Adrenal gland (tissue), 12 donors: Measurements from ENCODE around the gene GRM8. TPM values are rescaled to one million over a fixed set of nuclear protein-coding genes. Genes with fewer than 3 reads are reported as not detected.
A peak's percentile ranks its signal among the peaks of the same experiment; 100 is the strongest.

Experiments
- DNase-seq, 7 donors: peaks; one replicate each; pipeline ENCODE4 v3.0.0-alpha.2; 2019 to 2020
- H3K27ac ChIP-seq, 5 donors: fragments of 200-600 bp; sonication (generic) in 4 of 5; 1 replicate in 3 of 5; 2 replicates in 2 of 5; pipeline versions ENCODE4 v1.5.1 to v1.8.0; 2016 to 2020; ENCODE audit warnings: mild to moderate bottlenecking in 1 of 5
- H3K27me3 ChIP-seq: fragments of 200-600 bp; 2 replicates; pipeline ENCODE4 v1.8.0; 2021
- H3K36me3 ChIP-seq, 2 donors: fragments of 200-600 bp; replicated peaks in 1 of 2; 1 replicate in 1 of 2; 2 replicates in 1 of 2; pipeline versions ENCODE4 v1.5.1 to v1.8.0; 2018 to 2022
- H3K4me1 ChIP-seq, 2 donors: fragments of 200-600 bp; replicated peaks in 1 of 2; 1 replicate in 1 of 2; 2 replicates in 1 of 2; pipeline versions ENCODE4 v1.5.1 to v1.8.0; 2018 to 2021
- H3K4me3 ChIP-seq, 4 donors: fragments of 200-600 bp; sonication (generic) in 3 of 4; one replicate each; pipeline ENCODE4 v1.5.1; 2016 to 2018
- H3K9me3 ChIP-seq, 3 donors: fragments of 200-600 bp; sonication (generic) in 1 of 3; replicated peaks in 1 of 3; 1 replicate in 2 of 3; 2 replicates in 1 of 3; pipeline versions ENCODE4 v1.5.1 to v1.8.0; 2016 to 2021
- POLR2A ChIP-seq, 2 donors: fragments of 450-650 bp; IDR thresholded peaks; one replicate each; pipeline ENCODE4 v1.6.1; 2017; ENCODE audit warnings: antibody characterized with exemption in 2 of 2, mild to moderate bottlenecking in 2 of 2, moderate library complexity in 1 of 2
- WGBS, 4 donors: extraction: QIAGEN DNeasy Blood & Tissue Kit in 2 of 4; methylation state at CpG; one replicate each; pipeline versions ENCODE4 v1.1.5 to v1.1.7; 2013 to 2017; 5-methylcytosine and 5-hydroxymethylcytosine counted together
- intact Hi-C, 2 donors: fragments of 100-400 bp; cut with DNase I; formaldehyde crosslinking; loops; one replicate each; pipeline versions ENCODE4 v1.14.1 to v1.15.0; 2022 to 2023
- polyA plus RNA-seq, 3 donors: library from polyadenylated mRNA; stranded (reverse); fragments of 200-250 nt in 2 of 3; fragments of 350-450 nt in 1 of 3; fragmentation: Illumina TruSeq in 1 of 3; extraction: RNeasy Lipid Tissue Mini Kit (QIAGEN cat#74804) in 1 of 3; gene quantifications; one replicate each; pipeline ENCODE4 v1.2.3, GENCODE V29; 2013 to 2014
- total RNA-seq, 9 donors: library from RNA; depleted of rRNA in 4 of 9; stranded (reverse); fragments of >200 nt in 4 of 9; fragments of 120-200 nt in 1 of 9; fragmentation: NEBNext Ultra II Directional in 1 of 9; extraction: Animal tissue kit (Norgen Biotek cat#: 25700) in 1 of 9; gene quantifications; one replicate each; pipeline versions ENCODE4 v1.1.0 to v1.2.4, GENCODE V29; 2013 to 2023
- TF ChIP-seq, protein P1 (sequence below), 6 experiments: fragments of 450-650 bp in 4 of 6; fragments of 200-600 bp in 2 of 6; sonication (generic) in 1 of 6; IDR thresholded peaks; 1 replicate in 5 of 6; 2 replicates in 1 of 6; pipeline versions ENCODE4 v1.5.1 to v1.8.0; 2016 to 2021; ENCODE audit warnings: antibody characterized with exemption in 6 of 6, mild to moderate bottlenecking in 2 of 6, moderate library complexity in 1 of 6
- donor health status: healthy with polysubstance abuse.
- donor health status: Bipolar disorder and iron deficiency.
- donor health status: DM: yes; HTN: yes; CAD: no.
- donor health status: DM: no; HTN: no; CAD: no.
- donor health status: DM: no; HTN: no; CAD: no.
- donor health status: DM: yes; HTN: yes; CAD: no.

Gene GRM8
- total and polyA plus RNA-seq, 12 donors: 0.10 to 2.5 (median 0.92) TPM; not detected in 5

DNA sequence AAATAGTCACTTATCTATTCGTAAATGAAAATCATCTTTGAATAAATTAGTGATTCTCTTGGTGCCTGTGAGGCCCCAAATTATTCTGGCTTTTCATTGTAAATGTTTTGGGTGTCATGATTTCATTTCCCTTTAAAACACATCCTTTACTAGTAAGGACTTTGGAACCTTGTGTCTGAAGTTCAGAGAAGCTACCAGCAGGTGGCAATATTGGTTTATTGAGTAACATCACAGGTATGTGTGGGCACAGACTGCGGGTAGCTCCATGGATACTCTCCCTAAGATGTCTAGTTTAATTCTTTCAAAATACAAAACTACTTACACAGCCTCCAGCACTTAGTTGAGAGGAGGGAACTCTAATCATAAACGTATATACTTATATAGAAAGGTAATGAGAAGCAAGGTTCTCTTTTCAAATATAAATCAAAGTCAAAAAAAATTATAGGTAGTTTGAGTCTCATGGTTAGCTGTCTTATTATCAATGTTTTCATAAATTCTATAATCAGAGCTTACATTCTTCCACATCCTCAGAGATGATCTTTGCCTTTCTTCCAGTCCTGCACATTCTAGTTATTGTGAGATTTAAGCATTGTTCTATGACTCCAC is 449.6 kb downstream of the GRM8 start:
- intact Hi-C loops: loop anchor here in 1 of 2 donors (5.0 to 10.0 kb wide), 2 partner anchors 99 to 452 kb away; partner anchors contain the start of gene GRM8
- Histone ChIP-seq H3K27me3 (no peaks in the 10 kb centered on the region), H3K4me3 (no peak overlapping the region), H3K4me1 (peaks cover 0 to 11% of the 10 kb centered on the region in 2 donors), H3K27ac (no peak overlapping the region), H3K36me3 (no peaks in the 10 kb centered on the region), H3K9me3 (no peaks in the 10 kb centered on the region)
- DNase-seq: peak; percentile 61 to 82 (median 63)
- TF ChIP-seq POLR2A (IDR thresholded peaks at IDR 0.05): no peak
- TF ChIP-seq, protein P1, sequence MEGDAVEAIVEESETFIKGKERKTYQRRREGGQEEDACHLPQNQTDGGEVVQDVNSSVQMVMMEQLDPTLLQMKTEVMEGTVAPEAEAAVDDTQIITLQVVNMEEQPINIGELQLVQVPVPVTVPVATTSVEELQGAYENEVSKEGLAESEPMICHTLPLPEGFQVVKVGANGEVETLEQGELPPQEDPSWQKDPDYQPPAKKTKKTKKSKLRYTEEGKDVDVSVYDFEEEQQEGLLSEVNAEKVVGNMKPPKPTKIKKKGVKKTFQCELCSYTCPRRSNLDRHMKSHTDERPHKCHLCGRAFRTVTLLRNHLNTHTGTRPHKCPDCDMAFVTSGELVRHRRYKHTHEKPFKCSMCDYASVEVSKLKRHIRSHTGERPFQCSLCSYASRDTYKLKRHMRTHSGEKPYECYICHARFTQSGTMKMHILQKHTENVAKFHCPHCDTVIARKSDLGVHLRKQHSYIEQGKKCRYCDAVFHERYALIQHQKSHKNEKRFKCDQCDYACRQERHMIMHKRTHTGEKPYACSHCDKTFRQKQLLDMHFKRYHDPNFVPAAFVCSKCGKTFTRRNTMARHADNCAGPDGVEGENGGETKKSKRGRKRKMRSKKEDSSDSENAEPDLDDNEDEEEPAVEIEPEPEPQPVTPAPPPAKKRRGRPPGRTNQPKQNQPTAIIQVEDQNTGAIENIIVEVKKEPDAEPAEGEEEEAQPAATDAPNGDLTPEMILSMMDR (IDR thresholded peaks at IDR 0.05): peak; percentile 63 to 75 (median 70)
- 14 to 22% (median 16%) methylated on average over 3 of the region's 3 CpGs for WGBS, 4 donors

DNA sequence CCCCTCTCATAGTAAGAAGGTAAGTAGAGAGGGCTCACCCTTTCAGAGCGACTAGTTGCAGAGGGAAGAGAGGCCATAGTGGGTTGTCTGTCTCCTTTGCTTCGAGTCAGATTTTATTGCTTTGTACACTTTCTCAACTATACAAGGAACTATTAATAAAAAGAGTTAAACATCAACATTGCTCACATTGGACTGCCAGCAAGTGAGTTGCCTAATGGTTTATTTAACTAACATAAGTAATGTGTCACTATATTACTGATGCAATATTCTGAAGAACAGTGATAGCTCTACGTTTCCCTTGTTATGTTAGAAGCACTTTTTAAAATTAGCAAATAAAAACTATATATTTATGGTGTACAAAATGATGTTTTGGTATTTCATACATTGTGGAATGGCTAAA is 451.0 kb downstream of the GRM8 start:
- Histone ChIP-seq H3K4me3 (no peak overlapping the region), H3K4me1 (peaks cover 0 to 11% of the 10 kb centered on the region in 2 donors), H3K27me3 (no peaks in the 10 kb centered on the region), H3K27ac (no peak overlapping the region), H3K36me3 (no peaks in the 10 kb centered on the region), H3K9me3 (no peaks in the 10 kb centered on the region)
- no peak for DNase-seq
- intact Hi-C loops: loop anchor here in 1 of 2 donors (5.0 to 10.0 kb wide), 2 partner anchors 101 to 453 kb away; partner anchors contain the start of gene GRM8
- TF ChIP-seq, protein P1 (IDR thresholded peaks at IDR 0.05): no peak
- no peak for TF ChIP-seq POLR2A (IDR thresholded peaks at IDR 0.05)
- 68 to 75% (median 73%) methylated on average over 3 of the region's 3 CpGs for WGBS, 4 donors

DNA sequence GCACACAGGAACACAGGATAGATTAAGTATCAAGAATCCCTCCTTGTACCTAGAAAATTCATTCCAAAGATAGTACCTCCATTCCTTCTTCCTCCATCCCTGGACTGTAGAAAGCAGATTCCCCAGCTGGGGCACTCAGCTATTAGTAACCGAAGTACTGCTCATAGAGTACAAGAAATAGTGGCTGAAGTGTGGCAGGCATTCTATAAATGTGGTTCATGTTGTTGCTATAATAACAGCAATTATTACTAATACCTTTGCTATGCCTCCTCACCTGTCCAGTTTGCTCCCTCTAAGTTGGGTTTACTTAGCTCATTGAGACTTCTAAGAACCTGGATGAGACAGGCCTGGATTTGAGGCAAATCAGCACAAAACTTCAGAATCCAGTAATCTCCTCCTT is 453.2 kb downstream of the GRM8 start:
- 90 to 100% (median 97%) methylated on average over 1 of the region's 1 CpG for WGBS, 4 donors
- Histone ChIP-seq H3K27ac (no peak overlapping the region), H3K4me3 (no peak overlapping the region), H3K36me3 (no peaks in the 10 kb centered on the region), H3K4me1 (peaks cover 0 to 11% of the 10 kb centered on the region in 2 donors), H3K27me3 (no peaks in the 10 kb centered on the region), H3K9me3 (no peaks in the 10 kb centered on the region)
- intact Hi-C loops: no loop called here
- no peak for DNase-seq
- TF ChIP-seq, protein P1 (IDR thresholded peaks at IDR 0.05): no peak
- TF ChIP-seq POLR2A (IDR thresholded peaks at IDR 0.05): no peak

DNA sequence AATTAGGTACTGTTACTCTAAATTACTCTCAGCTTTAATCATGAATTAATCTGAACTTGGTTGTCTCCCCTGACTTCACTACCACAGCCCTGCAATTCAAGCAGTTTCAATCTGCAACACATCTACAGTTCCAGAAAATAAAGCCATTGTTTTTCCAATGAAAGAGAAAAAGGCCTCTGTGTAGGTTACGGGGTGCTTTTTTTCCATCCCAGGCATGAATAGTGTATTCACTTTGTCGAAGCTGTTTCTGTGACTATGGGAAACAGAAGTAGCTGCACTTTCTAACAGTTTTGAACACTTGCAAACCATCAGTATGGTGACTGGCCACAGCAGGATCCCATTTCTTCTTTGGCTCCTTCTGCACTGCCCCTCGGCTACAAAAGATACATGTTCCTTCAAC is 460.2 kb downstream of the GRM8 start:
- WGBS, 4 donors: 80 to 82% (median 81%) methylated on average over 3 of the region's 3 CpGs
- no peak for DNase-seq
- intact Hi-C loops: no loop called here
- Histone ChIP-seq H3K4me1 (no peaks in the 10 kb centered on the region), H3K4me3 (no peak overlapping the region), H3K27me3 (no peaks in the 10 kb centered on the region), H3K27ac (no peak overlapping the region), H3K9me3 (no peaks in the 10 kb centered on the region), H3K36me3 (no peaks in the 10 kb centered on the region)
- TF ChIP-seq, protein P1 (IDR thresholded peaks at IDR 0.05): no peak
- TF ChIP-seq POLR2A (IDR thresholded peaks at IDR 0.05): no peak
